ENCODE data around the gene MLH3.
A peak's percentile ranks its signal among the peaks of the same experiment; 100 is the strongest.

MLH3 gene

DNA sequence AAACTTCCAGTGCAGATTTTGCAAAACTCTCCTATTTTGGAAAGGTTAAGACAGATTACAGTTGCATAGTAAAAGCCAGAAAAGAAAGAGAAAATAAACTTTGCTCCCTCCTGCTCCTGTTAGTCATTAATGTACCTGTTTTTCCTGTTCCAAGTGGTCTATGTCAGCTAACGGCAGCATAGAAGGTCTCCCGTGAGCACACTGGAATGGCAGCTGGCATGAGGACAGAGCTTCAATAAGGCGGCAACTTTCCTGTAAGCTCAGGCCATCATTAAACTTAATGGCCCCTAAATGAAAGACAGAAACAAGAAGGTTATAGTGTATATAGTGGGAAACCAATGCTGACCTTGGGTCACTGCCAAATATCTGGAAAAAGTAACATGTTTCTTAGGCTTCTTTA, 32.6 kb downstream of the MLH3 start:
- TF ChIP-seq, protein P1, sequence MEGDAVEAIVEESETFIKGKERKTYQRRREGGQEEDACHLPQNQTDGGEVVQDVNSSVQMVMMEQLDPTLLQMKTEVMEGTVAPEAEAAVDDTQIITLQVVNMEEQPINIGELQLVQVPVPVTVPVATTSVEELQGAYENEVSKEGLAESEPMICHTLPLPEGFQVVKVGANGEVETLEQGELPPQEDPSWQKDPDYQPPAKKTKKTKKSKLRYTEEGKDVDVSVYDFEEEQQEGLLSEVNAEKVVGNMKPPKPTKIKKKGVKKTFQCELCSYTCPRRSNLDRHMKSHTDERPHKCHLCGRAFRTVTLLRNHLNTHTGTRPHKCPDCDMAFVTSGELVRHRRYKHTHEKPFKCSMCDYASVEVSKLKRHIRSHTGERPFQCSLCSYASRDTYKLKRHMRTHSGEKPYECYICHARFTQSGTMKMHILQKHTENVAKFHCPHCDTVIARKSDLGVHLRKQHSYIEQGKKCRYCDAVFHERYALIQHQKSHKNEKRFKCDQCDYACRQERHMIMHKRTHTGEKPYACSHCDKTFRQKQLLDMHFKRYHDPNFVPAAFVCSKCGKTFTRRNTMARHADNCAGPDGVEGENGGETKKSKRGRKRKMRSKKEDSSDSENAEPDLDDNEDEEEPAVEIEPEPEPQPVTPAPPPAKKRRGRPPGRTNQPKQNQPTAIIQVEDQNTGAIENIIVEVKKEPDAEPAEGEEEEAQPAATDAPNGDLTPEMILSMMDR (conservative IDR thresholded peaks at IDR 0.05; ENCODE audit: low read length): no peak
- H3K4me3 ChIP-seq (ENCODE audit: low read length): no peak overlapping the region
- DNase-seq (ENCODE audit: low read depth): no peak

- no peak for DNase-seq (ENCODE audit: low read depth)
- H3K4me3 ChIP-seq (ENCODE audit: low read length): no peak overlapping the region
- TF ChIP-seq, protein P1 (conservative IDR thresholded peaks at IDR 0.05; ENCODE audit: low read length): no peak
Observed at GRCh38 chr14:75016815-75017214, 34.5 kb downstream of the MLH3 start.

GRCh38 chr14:75015496-75015895, 35.8 kb downstream of the MLH3 start:
- TF ChIP-seq, protein P1 (conservative IDR thresholded peaks at IDR 0.05; ENCODE audit: low read length): no peak

GRCh38 chr14:75013290-75013689, 38.0 kb downstream of the MLH3 start:
- H3K4me3 ChIP-seq (ENCODE audit: low read length): no peak overlapping the region
- DNase-seq (ENCODE audit: low read depth): no peak
- TF ChIP-seq, protein P1 (conservative IDR thresholded peaks at IDR 0.05; ENCODE audit: low read length): no peak

More at GRCh38 chr14:75015496-75015895, 35.8 kb downstream of the MLH3 start:
- no peak overlapping the region for H3K4me3 ChIP-seq (ENCODE audit: low read length)
- DNase-seq (ENCODE audit: low read depth): no peak

GRCh38 chr14:75011356-75011994, 39.8 kb downstream of the MLH3 start:
- peak; percentile 69 for DNase-seq (ENCODE audit: low read depth)
- TF ChIP-seq, protein P1 (conservative IDR thresholded peaks at IDR 0.05; ENCODE audit: low read length): no peak
- H3K4me3 ChIP-seq (ENCODE audit: low read length): no peak overlapping the region

- TF ChIP-seq, protein P1 (conservative IDR thresholded peaks at IDR 0.05; ENCODE audit: low read length): no peak
- DNase-seq (ENCODE audit: low read depth): peak; percentile 66
- no peak overlapping the region for H3K4me3 ChIP-seq (ENCODE audit: low read length)
Observed at GRCh38 chr14:75010472-75011093, 40.7 kb downstream of the MLH3 start.

DNA sequence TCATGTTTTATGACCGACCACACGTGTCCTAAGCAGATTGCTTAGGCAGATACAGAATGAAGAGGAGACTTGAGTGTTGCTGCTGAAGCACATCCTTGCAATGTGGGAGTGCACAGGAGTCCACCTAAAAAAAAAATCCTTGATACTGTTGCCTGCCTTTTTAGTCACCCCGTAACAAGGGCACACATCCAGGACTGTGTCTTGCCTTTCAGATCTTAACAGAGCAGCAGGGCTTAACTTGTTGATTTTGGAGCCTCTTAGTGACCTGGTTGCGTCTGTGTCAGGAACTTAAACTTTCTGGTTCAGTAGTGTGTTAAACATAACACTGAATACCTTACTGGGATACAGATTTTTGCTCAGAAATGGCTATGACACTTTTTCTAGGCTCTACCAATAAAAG, 42.1 kb downstream of the MLH3 start:
- TF ChIP-seq, protein P1 (conservative IDR thresholded peaks at IDR 0.05; ENCODE audit: low read length): no peak
- no peak overlapping the region for H3K4me3 ChIP-seq (ENCODE audit: low read length)
- no peak for DNase-seq (ENCODE audit: low read depth)
